ENCODE data around the gene CELF6. TPM values are rescaled to one million over a fixed set of nuclear protein-coding genes. Genes with fewer than 3 reads are reported as not detected.

Gene CELF6
- total RNA-seq, 1 donor from 2014 or later, result 4.1 TPM

- DNase-seq, result peak; percentile 40
- Mint-ChIP-seq H3K27ac (ENCODE audit: unreplicated experiment) (peak overlapping the region; percentile 88), H3K27me3 (ENCODE audit: unreplicated experiment) (peaks cover 3% of the 10 kb centered on the region), H3K36me3 (ENCODE audit: unreplicated experiment) (no peaks in the 10 kb centered on the region), H3K9me3 (ENCODE audit: unreplicated experiment) (no peaks in the 10 kb centered on the region), H3K4me1 (ENCODE audit: low read depth, unreplicated experiment) (peaks cover 19% of the 10 kb centered on the region), H3K4me3 (ENCODE audit: unreplicated experiment) (peak overlapping the region; percentile 64)
- TF ChIP-seq CTCF (IDR thresholded peaks at IDR 0.05; ENCODE audit: partially characterized antibody, unreplicated experiment), result no peak
Observed at GRCh38 chr15:72339777-72340177, 19.8 kb upstream of the CELF6 start.

GRCh38 chr15:72338617-72339321 is 18.8 kb upstream of the CELF6 start:
- Mint-ChIP-seq H3K9me3 (ENCODE audit: unreplicated experiment) (no peaks in the 10 kb centered on the region), H3K4me1 (ENCODE audit: low read depth, unreplicated experiment) (peaks cover 19% of the 10 kb centered on the region), H3K36me3 (ENCODE audit: unreplicated experiment) (no peaks in the 10 kb centered on the region), H3K27me3 (ENCODE audit: unreplicated experiment) (peaks cover 3% of the 10 kb centered on the region), H3K4me3 (ENCODE audit: unreplicated experiment) (peak overlapping the region; percentile 20), H3K27ac (ENCODE audit: unreplicated experiment) (peak overlapping the region; percentile 69)
- no peak for TF ChIP-seq CTCF (IDR thresholded peaks at IDR 0.05; ENCODE audit: partially characterized antibody, unreplicated experiment)
- DNase-seq, result no peak

- peaks cover 3% of the 10 kb centered on the region for H3K27me3 Mint-ChIP-seq (ENCODE audit: unreplicated experiment)
- H3K27ac Mint-ChIP-seq (ENCODE audit: unreplicated experiment), result peak overlapping the region; percentile 21
- no peak for TF ChIP-seq CTCF (IDR thresholded peaks at IDR 0.05; ENCODE audit: partially characterized antibody, unreplicated experiment)
- H3K4me3 Mint-ChIP-seq (ENCODE audit: unreplicated experiment), result no peak overlapping the region
- DNase-seq, result no peak
- no peaks in the 10 kb centered on the region for H3K9me3 Mint-ChIP-seq (ENCODE audit: unreplicated experiment)
- peaks cover 19% of the 10 kb centered on the region for H3K4me1 Mint-ChIP-seq (ENCODE audit: low read depth, unreplicated experiment)
- H3K36me3 Mint-ChIP-seq (ENCODE audit: unreplicated experiment), result no peaks in the 10 kb centered on the region
Observed at GRCh38 chr15:72338148-72338547, 18.2 kb upstream of the CELF6 start.

- Mint-ChIP-seq H3K27ac (ENCODE audit: unreplicated experiment) (no peak overlapping the region), H3K36me3 (ENCODE audit: unreplicated experiment) (no peaks in the 10 kb centered on the region), H3K4me1 (ENCODE audit: low read depth, unreplicated experiment) (peaks cover 7% of the 10 kb centered on the region), H3K4me3 (ENCODE audit: unreplicated experiment) (no peak overlapping the region), H3K9me3 (ENCODE audit: unreplicated experiment) (no peaks in the 10 kb centered on the region), H3K27me3 (ENCODE audit: unreplicated experiment) (peaks cover under 1% of the 10 kb centered on the region)
- DNase-seq, result no peak
- no peak for TF ChIP-seq CTCF (IDR thresholded peaks at IDR 0.05; ENCODE audit: partially characterized antibody, unreplicated experiment)
Observed at GRCh38 chr15:72334842-72335241, 14.9 kb upstream of the CELF6 start.

GRCh38 chr15:72331021-72331420 is 11.1 kb upstream of the CELF6 start:
- DNase-seq, result no peak
- no peaks in the 10 kb centered on the region for H3K4me1 Mint-ChIP-seq (ENCODE audit: low read depth, unreplicated experiment)
- H3K27ac Mint-ChIP-seq (ENCODE audit: unreplicated experiment), result no peak overlapping the region
- H3K27me3 Mint-ChIP-seq (ENCODE audit: unreplicated experiment), result no peaks in the 10 kb centered on the region
- no peaks in the 10 kb centered on the region for H3K36me3 Mint-ChIP-seq (ENCODE audit: unreplicated experiment)
- H3K4me3 Mint-ChIP-seq (ENCODE audit: unreplicated experiment), result no peak overlapping the region
- no peak for TF ChIP-seq CTCF (IDR thresholded peaks at IDR 0.05; ENCODE audit: partially characterized antibody, unreplicated experiment)
- H3K9me3 Mint-ChIP-seq (ENCODE audit: unreplicated experiment), result no peaks in the 10 kb centered on the region

Data from glutamatergic neuron (in vitro differentiated cells).